Epithelial cell of proximal tubule (primary cell): ENCODE measurements around the gene ZNF549. TPM values are rescaled to one million over a fixed set of nuclear protein-coding genes. Genes with fewer than 3 reads are reported as not detected.
"Not testable (repeated sequence)": the region's sequence is repeated elsewhere in the genome, so short reads cannot be mapped to it uniquely, and the experiment has no call there.

Source experiments
- DNase-seq: peaks from one replicate; pipeline ENCODE4 v3.0.0-alpha.2; 2011; ENCODE audit warnings: low read depth
- H3K4me3 ChIP-seq: 2 replicates; pipeline ENCODE4 v1.5.1; 2011; ENCODE audit warnings: low read depth, mild to moderate bottlenecking, low read length
- CTCF ChIP-seq: conservative IDR thresholded peaks from 2 replicates; pipeline ENCODE4 v1.5.1; 2012; ENCODE audit warnings: low read depth, mild to moderate bottlenecking, low read length
- total RNA-seq: library from RNA; depleted of rRNA; stranded (reverse); fragments of >200 nt; gene quantifications from 2 replicates; pipeline ENCODE4 v1.2.3, GENCODE V29; 2015

ZNF549 gene
- 1.7 and 2.4 TPM in 2 replicates for total RNA-seq

- no peak for TF ChIP-seq CTCF
- peak; percentile 43 for DNase-seq
- H3K4me3 ChIP-seq = peak within 1 kb of the TSS; percentile 99
Measured at GRCh38 chr19:57527136-57527881, at the start of gene ZNF549. Gene ZNF549 (plus strand): TSS chr19:57527356. CDS start chr19:57527574, 218 bp downstream.

- peak within 1 kb of the TSS; percentile 83 for H3K4me3 ChIP-seq
- TF ChIP-seq CTCF = peak; percentile 10
- DNase-seq = peak; percentile 27
Measured at GRCh38 chr19:57487477-57488298, 39.5 kb upstream of the ZNF549 start, which contains the start of gene ZNF419. Gene ZNF419 (plus strand): TSS chr19:57487750. CDS start chr19:57487951, 201 bp downstream.

GRCh38 chr19:57488299-57488644, 38.9 kb upstream of the ZNF549 start:
- peak overlapping the region; percentile 30 for H3K4me3 ChIP-seq
- DNase-seq = not testable (repeated sequence)

- DNase-seq, H3K4me3 ChIP-seq: not testable (repeated sequence)
Measured at GRCh38 chr19:57499332-57499679, 27.9 kb upstream of the ZNF549 start.

- H3K4me3 ChIP-seq = peak within 1 kb of the TSS; percentile 75
- peak; percentile 67 for DNase-seq
Measured at GRCh38 chr19:57499680-57500395, 27.3 kb upstream of the ZNF549 start, which contains the start of gene ZNF773. Gene ZNF773 (plus strand): TSS chr19:57499938. CDS start chr19:57500081, 143 bp downstream.

GRCh38 chr19:57500400-57500799, 26.8 kb upstream of the ZNF549 start:
- DNase-seq = not testable (repeated sequence)
- peak overlapping the region; percentile 40 for H3K4me3 ChIP-seq

GRCh38 chr19:57506163-57506562, 21.0 kb upstream of the ZNF549 start:
- DNase-seq = no peak
- no peak overlapping the region for H3K4me3 ChIP-seq
- no peak for TF ChIP-seq CTCF

- TF ChIP-seq CTCF = no peak
- no peak for DNase-seq
- H3K4me3 ChIP-seq = no peak overlapping the region
Measured at GRCh38 chr19:57511484-57511883, 15.7 kb upstream of the ZNF549 start.
